Tibial nerve (tissue), 4 donors: ENCODE data around the gene CHAMP1.

Source experiments
- EP300 ChIP-seq, 2 donors: sonication (generic); formaldehyde crosslinking; IDR thresholded peaks; one replicate each; pipeline ENCODE4 v1.6.1; 2017; ENCODE audit warnings: antibody characterized with exemption in 2 of 2, mild to moderate bottlenecking in 1 of 2
- TF ChIP-seq, protein P1 (sequence below), 5 experiments: fragments of 200-600 bp in 3 of 5; fragments of 450-650 bp in 2 of 5; sonication (generic) in 3 of 5; IDR thresholded peaks; one replicate each; pipeline ENCODE4 v1.5.1; 2016 to 2019; ENCODE audit warnings: antibody characterized with exemption in 5 of 5, mild to moderate bottlenecking in 3 of 5, moderate library complexity in 2 of 5

- TF ChIP-seq, protein P1, sequence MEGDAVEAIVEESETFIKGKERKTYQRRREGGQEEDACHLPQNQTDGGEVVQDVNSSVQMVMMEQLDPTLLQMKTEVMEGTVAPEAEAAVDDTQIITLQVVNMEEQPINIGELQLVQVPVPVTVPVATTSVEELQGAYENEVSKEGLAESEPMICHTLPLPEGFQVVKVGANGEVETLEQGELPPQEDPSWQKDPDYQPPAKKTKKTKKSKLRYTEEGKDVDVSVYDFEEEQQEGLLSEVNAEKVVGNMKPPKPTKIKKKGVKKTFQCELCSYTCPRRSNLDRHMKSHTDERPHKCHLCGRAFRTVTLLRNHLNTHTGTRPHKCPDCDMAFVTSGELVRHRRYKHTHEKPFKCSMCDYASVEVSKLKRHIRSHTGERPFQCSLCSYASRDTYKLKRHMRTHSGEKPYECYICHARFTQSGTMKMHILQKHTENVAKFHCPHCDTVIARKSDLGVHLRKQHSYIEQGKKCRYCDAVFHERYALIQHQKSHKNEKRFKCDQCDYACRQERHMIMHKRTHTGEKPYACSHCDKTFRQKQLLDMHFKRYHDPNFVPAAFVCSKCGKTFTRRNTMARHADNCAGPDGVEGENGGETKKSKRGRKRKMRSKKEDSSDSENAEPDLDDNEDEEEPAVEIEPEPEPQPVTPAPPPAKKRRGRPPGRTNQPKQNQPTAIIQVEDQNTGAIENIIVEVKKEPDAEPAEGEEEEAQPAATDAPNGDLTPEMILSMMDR (IDR thresholded peaks at IDR 0.05) = no peak
- TF ChIP-seq EP300 (IDR thresholded peaks at IDR 0.05) = no peak
Observed at GRCh38 chr13:114319441-114319913, 5.2 kb downstream of the CHAMP1 start.
